C4-2B (cell line): ENCODE data around the gene ZFAND3.
"Not testable (repeated sequence)": the region's sequence is repeated elsewhere in the genome, so short reads cannot be mapped to it uniquely, and the experiment has no call there.

Experiments
- H3K27ac ChIP-seq: fragments of 450-650 bp; 2 replicates; pipeline ENCODE4 v1.5.1; 2017
- CTCF ChIP-seq: fragments of 450-650 bp; conservative IDR thresholded peaks from 2 replicates; pipeline ENCODE4 v1.5.1; 2017; ENCODE audit warnings: mild to moderate bottlenecking
- ZFX ChIP-seq: fragments of 450-650 bp; IDR thresholded peaks from 2 replicates; pipeline ENCODE4 v1.6.1; 2017

The ZFAND3 gene

GRCh38 chr6:38116248-38116647, 296.7 kb downstream of the ZFAND3 start:
- H3K27ac ChIP-seq: no peak overlapping the region
- TF ChIP-seq ZFX (no peak), CTCF (no peak)

DNA sequence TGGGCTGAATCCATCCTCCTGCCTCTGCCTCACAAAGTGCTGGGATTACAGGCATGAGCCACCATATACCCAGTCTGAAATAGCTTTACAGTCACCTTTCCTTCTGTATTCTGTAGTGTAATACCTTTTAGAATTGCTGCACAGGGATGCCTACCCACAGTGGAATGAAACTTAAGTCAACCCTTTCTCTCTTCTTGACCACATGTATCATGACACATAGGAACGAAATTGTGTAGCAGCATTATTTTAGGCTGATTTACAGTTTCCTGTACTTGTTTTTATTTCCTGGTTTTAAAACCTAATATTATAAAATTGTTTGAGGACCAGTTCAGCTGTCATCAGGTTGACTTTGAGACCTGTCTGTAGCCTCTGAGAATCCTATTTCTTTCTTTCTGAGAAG, 297.8 kb downstream of the ZFAND3 start:
- no peak overlapping the region for H3K27ac ChIP-seq
- TF ChIP-seq CTCF (no peak), ZFX (no peak)

DNA sequence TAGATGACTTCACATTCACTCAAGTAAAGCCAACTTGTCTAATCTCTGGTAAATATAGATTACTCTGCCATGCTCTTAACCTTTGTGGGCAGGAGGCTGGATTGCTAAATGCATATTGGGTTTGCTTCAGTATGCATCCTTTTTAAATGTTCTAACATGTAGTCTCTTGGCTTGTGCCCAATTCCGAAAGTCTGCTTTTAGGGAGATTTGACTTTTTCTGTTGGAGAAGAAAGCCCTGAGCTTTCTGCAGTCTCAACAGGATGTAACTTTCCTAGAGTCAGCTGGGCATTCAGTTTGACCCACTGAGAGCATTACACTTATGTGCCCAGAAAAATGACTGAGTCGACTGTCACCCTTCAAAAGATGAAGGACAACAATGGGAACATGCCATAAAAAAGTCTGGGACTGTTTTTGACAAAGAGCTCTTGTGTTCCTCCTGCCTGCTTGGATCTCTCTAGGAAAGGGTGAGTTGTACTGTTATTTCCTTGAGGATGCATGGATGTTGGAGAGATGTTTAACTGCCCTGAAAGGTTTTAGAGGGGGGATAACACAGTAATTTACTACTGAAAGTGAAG, 299.4 kb downstream of the ZFAND3 start:
- TF ChIP-seq CTCF (no peak), ZFX (no peak)

DNA sequence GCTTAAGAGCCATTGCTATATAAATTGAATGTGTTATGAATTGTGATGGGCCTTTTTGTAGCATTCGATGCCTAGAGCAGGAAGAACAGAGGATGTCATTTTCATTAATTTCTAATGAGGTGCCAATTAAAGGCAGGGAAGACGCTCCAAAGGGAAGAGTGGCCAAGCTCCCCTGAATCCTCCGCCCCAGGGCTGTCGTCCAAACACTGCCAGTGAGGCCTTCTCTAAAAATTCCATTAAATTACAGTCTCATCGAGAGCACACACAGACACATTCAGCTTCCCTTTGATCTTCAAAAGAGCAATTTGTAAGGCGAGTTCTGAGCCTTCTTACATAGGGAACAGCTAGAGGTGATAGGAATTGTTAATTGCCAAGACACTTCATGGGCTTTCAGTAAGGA, 300.0 kb downstream of the ZFAND3 start:
- no peak overlapping the region for H3K27ac ChIP-seq
- TF ChIP-seq ZFX (no peak), CTCF (no peak)

More for the DNA sequence above, 299.4 kb downstream of the ZFAND3 start:
- H3K27ac ChIP-seq: no peak overlapping the region

- not testable (repeated sequence) for H3K27ac ChIP-seq
Observed at GRCh38 chr6:38124224-38124926, 304.8 kb downstream of the ZFAND3 start.

GRCh38 chr6:38127284-38127683, 307.8 kb downstream of the ZFAND3 start:
- no peak overlapping the region for H3K27ac ChIP-seq
- no peak for TF ChIP-seq ZFX
- no peak for TF ChIP-seq CTCF

DNA sequence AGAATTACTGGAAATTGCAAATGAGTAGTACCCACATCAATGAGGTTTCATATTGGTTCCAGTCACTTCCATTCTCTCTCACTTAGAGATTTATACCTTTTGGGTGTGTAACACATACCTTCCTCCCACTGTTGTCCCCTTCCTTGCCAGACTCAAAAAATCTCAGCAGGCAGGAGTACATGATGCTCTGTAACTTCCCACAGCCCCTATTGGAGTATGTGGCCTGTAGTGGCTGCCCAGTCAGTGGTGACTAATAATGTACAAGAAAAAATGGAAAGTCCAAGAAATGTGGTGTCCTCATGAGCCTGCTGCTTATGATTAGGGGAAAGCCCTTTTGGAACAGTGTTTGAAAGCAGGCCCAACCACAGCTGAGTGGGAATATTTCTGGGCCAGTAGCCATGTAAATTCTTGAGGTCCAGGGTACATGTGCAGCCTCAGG, 312.0 kb downstream of the ZFAND3 start:
- no peak overlapping the region for H3K27ac ChIP-seq
- no peak for TF ChIP-seq CTCF
- no peak for TF ChIP-seq ZFX
